ENCODE measurements around the gene PHACTR3.

DNA sequence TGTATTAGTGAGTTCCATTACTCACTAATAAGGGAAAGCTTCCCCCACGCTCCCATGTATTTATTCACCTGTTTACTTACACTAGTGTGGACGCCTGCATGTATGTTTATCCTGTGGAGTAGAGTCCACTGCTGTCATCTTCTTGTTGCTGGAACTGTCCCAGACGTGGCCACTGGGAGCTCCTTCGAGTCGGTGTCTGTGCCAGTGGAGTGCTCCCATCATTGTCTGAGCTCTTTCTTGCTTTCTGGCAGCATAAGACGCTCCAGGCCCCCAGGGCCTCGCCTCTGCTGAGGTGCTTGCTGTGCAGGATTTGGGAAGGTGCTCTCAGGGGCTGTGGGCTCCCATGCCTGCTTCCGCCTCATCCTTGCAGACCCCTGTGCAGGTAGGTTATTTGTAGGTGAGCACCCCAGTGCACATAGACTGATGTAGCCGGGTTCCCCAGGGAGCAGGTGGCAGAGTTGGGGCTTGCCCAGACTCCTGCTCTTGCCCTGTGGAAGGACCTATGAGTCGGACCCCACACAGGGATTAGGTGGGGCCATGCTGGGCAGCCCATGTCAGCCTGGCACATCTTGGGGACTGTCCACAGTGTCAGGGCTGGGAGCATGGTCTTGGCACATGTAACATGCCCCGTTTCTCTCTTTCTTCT is 16.6 kb downstream of the PHACTR3 start:
- TF ChIP-seq, protein P1, sequence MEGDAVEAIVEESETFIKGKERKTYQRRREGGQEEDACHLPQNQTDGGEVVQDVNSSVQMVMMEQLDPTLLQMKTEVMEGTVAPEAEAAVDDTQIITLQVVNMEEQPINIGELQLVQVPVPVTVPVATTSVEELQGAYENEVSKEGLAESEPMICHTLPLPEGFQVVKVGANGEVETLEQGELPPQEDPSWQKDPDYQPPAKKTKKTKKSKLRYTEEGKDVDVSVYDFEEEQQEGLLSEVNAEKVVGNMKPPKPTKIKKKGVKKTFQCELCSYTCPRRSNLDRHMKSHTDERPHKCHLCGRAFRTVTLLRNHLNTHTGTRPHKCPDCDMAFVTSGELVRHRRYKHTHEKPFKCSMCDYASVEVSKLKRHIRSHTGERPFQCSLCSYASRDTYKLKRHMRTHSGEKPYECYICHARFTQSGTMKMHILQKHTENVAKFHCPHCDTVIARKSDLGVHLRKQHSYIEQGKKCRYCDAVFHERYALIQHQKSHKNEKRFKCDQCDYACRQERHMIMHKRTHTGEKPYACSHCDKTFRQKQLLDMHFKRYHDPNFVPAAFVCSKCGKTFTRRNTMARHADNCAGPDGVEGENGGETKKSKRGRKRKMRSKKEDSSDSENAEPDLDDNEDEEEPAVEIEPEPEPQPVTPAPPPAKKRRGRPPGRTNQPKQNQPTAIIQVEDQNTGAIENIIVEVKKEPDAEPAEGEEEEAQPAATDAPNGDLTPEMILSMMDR (IDR thresholded peaks at IDR 0.05): no peak
- TF ChIP-seq, protein P2, sequence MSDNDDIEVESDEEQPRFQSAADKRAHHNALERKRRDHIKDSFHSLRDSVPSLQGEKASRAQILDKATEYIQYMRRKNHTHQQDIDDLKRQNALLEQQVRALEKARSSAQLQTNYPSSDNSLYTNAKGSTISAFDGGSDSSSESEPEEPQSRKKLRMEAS (IDR thresholded peaks at IDR 0.05): no peak
- TF ChIP-seq MYC (IDR thresholded peaks at IDR 0.05; ENCODE audit: borderline replicate concordance, low read length) (no peak), ESRRA (IDR thresholded peaks at IDR 0.05; ENCODE audit: borderline replicate concordance, low read length) (no peak), KDM1A (IDR thresholded peaks at IDR 0.05; ENCODE audit: low read depth) (no peak), EP300 (IDR thresholded peaks at IDR 0.05) (no peak), POLR2A (IDR thresholded peaks at IDR 0.05; ENCODE audit: low read length) (no peak), RARB (CRISPR knock-in tag; IDR thresholded peaks at IDR 0.05) (no peak), NR3C1 (IDR thresholded peaks at IDR 0.05) (no peak), RAD21 (conservative IDR thresholded peaks at IDR 0.05 in 1 of 2, IDR thresholded peaks at IDR 0.05 in 1 of 2) (no peak), ZFP36 (IDR thresholded peaks at IDR 0.05; ENCODE audit: borderline replicate concordance, partially characterized antibody) (no peak)
- TF ChIP-seq, protein P3, sequence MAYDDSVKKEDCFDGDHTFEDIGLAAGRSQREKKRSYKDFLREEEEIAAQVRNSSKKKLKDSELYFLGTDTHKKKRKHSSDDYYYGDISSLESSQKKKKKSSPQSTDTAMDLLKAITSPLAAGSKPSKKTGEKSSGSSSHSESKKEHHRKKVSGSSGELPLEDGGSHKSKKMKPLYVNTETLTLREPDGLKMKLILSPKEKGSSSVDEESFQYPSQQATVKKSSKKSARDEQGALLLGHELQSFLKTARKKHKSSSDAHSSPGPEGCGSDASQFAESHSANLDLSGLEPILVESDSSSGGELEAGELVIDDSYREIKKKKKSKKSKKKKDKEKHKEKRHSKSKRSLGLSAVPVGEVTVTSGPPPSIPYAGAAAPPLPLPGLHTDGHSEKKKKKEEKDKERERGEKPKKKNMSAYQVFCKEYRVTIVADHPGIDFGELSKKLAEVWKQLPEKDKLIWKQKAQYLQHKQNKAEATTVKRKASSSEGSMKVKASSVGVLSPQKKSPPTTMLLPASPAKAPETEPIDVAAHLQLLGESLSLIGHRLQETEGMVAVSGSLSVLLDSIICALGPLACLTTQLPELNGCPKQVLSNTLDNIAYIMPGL (CRISPR knock-in tag; IDR thresholded peaks at IDR 0.05; ENCODE audit: borderline replicate concordance): no peak
- TF ChIP-seq, protein P4, sequence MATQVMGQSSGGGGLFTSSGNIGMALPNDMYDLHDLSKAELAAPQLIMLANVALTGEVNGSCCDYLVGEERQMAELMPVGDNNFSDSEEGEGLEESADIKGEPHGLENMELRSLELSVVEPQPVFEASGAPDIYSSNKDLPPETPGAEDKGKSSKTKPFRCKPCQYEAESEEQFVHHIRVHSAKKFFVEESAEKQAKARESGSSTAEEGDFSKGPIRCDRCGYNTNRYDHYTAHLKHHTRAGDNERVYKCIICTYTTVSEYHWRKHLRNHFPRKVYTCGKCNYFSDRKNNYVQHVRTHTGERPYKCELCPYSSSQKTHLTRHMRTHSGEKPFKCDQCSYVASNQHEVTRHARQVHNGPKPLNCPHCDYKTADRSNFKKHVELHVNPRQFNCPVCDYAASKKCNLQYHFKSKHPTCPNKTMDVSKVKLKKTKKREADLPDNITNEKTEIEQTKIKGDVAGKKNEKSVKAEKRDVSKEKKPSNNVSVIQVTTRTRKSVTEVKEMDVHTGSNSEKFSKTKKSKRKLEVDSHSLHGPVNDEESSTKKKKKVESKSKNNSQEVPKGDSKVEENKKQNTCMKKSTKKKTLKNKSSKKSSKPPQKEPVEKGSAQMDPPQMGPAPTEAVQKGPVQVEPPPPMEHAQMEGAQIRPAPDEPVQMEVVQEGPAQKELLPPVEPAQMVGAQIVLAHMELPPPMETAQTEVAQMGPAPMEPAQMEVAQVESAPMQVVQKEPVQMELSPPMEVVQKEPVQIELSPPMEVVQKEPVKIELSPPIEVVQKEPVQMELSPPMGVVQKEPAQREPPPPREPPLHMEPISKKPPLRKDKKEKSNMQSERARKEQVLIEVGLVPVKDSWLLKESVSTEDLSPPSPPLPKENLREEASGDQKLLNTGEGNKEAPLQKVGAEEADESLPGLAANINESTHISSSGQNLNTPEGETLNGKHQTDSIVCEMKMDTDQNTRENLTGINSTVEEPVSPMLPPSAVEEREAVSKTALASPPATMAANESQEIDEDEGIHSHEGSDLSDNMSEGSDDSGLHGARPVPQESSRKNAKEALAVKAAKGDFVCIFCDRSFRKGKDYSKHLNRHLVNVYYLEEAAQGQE (IDR thresholded peaks at IDR 0.05): no peak

All from A549 (cell line).